SIG-M5 treated with dmso at 0.1 percent for 504 hours (cell line): Measurements from ENCODE around the gene NR0B1.
A peak's percentile ranks its signal among the peaks of the same experiment; 100 is the strongest.

ENCODE experiments used
- DNase-seq: peaks from one replicate; lab custom pipeline; 2025; ENCODE audit not compliant: unreplicated experiment; lab: John Stamatoyannopoulos, UW

The NR0B1 gene

GRCh38 chrX:30309139-30309571 is at the start of gene NR0B1:
TSS of gene NR0B1 (minus strand) at chrX:30309390. CDS start at chrX:30309363, 27 bp downstream.
- no peak for DNase-seq

GRCh38 chrX:30349946-30350345 is 40.8 kb upstream of the NR0B1 start:
- no peak for DNase-seq

GRCh38 chrX:30343206-30343605 is 34.0 kb upstream of the NR0B1 start:
- no peak for DNase-seq

- no peak for DNase-seq
Measured at GRCh38 chrX:30340753-30341152, 31.6 kb upstream of the NR0B1 start.

GRCh38 chrX:30327762-30328161 is 18.6 kb upstream of the NR0B1 start:
- no peak for DNase-seq

GRCh38 chrX:30317308-30317707 is 8.1 kb upstream of the NR0B1 start:
- no peak for DNase-seq

GRCh38 chrX:30313322-30313721 is 4.1 kb upstream of the NR0B1 start:
- DNase-seq, result no peak

- no peak for DNase-seq
Measured at GRCh38 chrX:30312858-30313257, 3.7 kb upstream of the NR0B1 start.

- no peak for DNase-seq
Measured at GRCh38 chrX:30310429-30311206, 1.4 kb upstream of the NR0B1 start.

GRCh38 chrX:30308263-30309138 is 689 bp downstream of the NR0B1 start:
- DNase-seq, result no peak

- DNase-seq, result no peak
Measured at GRCh38 chrX:30307466-30307865, 1.7 kb downstream of the NR0B1 start.

- no peak for DNase-seq
Measured at GRCh38 chrX:30304866-30305265, 4.3 kb downstream of the NR0B1 start.

- no peak for DNase-seq
Measured at GRCh38 chrX:30302956-30303355, 6.2 kb downstream of the NR0B1 start.

- DNase-seq, result no peak
Measured at GRCh38 chrX:30301963-30302362, 7.2 kb downstream of the NR0B1 start.

GRCh38 chrX:30301208-30301607 is 8.0 kb downstream of the NR0B1 start:
- no peak for DNase-seq

- no peak for DNase-seq
Measured at GRCh38 chrX:30296408-30297254, 12.6 kb downstream of the NR0B1 start.

- DNase-seq, result peak; percentile 44
Measured at GRCh38 chrX:30283456-30284200, 25.6 kb downstream of the NR0B1 start.

GRCh38 chrX:30282527-30282926 is 26.7 kb downstream of the NR0B1 start:
- no peak for DNase-seq

- no peak for DNase-seq
Measured at GRCh38 chrX:30280428-30280827, 28.8 kb downstream of the NR0B1 start.

GRCh38 chrX:30278365-30278764 is 30.8 kb downstream of the NR0B1 start:
- DNase-seq, result no peak
